Measurements from ENCODE around the gene PKMYT1. TPM values are rescaled to one million over a fixed set of nuclear protein-coding genes. Genes with fewer than 3 reads are reported as not detected.

Gene PKMYT1
- total RNA-seq, 5 donors from 2014 or later (not counting 1 experiment from before 2014, with no cell fraction given), result 1.3 to 3.1 (median 1.7) TPM

DNA sequence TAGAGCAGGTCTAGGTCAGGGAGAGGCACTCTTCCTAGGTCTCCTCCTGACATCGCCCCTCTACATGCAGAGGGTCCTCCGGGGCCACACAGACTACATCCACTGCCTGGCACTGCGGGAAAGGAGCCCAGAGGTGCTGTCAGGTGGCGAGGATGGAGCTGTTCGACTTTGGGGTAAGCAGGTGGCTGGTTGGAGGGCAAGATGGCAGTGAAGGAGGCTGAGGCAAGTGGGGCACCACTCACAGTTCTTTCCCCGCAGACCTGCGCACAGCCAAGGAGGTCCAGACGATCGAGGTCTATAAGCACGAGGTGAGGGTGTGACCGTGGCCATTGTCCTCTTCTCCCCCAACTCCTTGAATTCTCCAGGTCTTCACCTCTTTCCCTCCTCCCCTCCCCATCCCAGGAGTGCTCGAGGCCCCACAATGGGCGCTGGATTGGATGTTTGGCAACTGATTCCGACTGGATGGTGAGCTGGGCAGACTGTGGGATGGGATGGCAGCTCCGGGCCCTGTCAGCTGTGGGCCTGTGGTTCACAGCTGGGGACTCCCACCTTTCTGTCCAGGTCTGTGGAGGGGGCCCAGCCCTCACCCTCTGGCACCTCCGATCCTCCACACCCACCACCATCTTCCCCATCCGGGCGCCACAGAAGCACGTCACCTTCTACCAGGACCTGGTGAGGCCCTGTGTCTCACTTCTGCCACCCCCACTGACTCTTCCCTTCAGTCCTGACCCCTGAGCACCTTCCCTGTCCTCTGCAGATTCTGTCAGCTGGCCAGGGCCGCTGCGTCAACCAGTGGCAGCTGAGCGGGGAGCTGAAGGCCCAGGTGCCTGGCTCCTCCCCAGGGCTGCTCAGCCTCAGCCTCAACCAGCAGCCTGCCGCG lies 46.6 kb upstream of the PKMYT1 start:
- Mint-ChIP-seq H3K27me3 (peaks cover 12 to 18% of the 10 kb centered on the region in 2 donors), H3K4me1 (peaks cover 43 to 51% (median 50%) of the 10 kb centered on the region in 3 donors), H3K36me3 (peaks cover 12% of the 10 kb centered on the region), H3K27ac (no peak overlapping the region), H3K9me3 (no peaks in the 10 kb centered on the region), H3K4me3 (peak overlapping the region in 1 of 3 donors; percentile 24)
- WGBS (ENCODE audit: insufficient coverage), result 93% methylated on average over 15 of the region's 24 CpGs
- ChIA-PET POLR2A (interaction anchor here in 1 of 2 donors (0.6 to 0.7 kb wide), 2 partner anchors 16 to 46 kb away, joined by 3 to 6 read pairs; no protein-coding TSS in a partner anchor), CTCF (interaction anchor here (0.6 to 1.8 kb wide), 5 partner anchors 19 to 1583 kb away, joined by 3 to 29 read pairs (median 4); no protein-coding TSS in a partner anchor)
- H3K4me3 ChIP-seq (ENCODE audit: control insufficient read depth in 1 of 2, extremely low read depth in 1 of 2, low read length in 1 of 2), result no peak overlapping the region
- H3K36me3 ChIP-seq (ENCODE audit: control insufficient read depth in 2 of 2, extremely low read depth in 1 of 2, insufficient read depth in 1 of 2, low read length in 1 of 2), result peaks cover 15 to 26% of the 10 kb centered on the region in 2 donors
- no peaks in the 10 kb centered on the region for H3K9me3 ChIP-seq
- no peak for DNase-seq
- ATAC-seq (replicated peaks in 1 of 4), result no peak
- H3K27me3 ChIP-seq (replicated peaks in 1 of 2; ENCODE audit: control insufficient read depth in 2 of 2, extremely low read depth in 1 of 2, insufficient read depth in 2 of 2, low read length in 1 of 2), result peaks cover 3 to 33% of the 10 kb centered on the region in 2 experiments
- no peak overlapping the region for H3K27ac ChIP-seq (ENCODE audit: low read length)
- H3K4me1 ChIP-seq (ENCODE audit: control insufficient read depth in 1 of 2, extremely low read depth in 1 of 2, insufficient read depth in 2 of 2, low read length in 2 of 2), result peaks cover 8 to 64% of the 10 kb centered on the region in 2 experiments

- CTCF ChIA-PET, result no interaction called here
- Histone ChIP-seq H3K9me3 (no peaks in the 10 kb centered on the region), H3K27me3 (replicated peaks in 1 of 2; ENCODE audit: control insufficient read depth in 2 of 2, extremely low read depth in 1 of 2, insufficient read depth in 2 of 2, low read length in 1 of 2) (peaks cover 3 to 25% of the 10 kb centered on the region in 2 experiments), H3K4me1 (ENCODE audit: control insufficient read depth in 1 of 2, extremely low read depth in 1 of 2, insufficient read depth in 2 of 2, low read length in 2 of 2) (peaks cover 17 to 73% of the 10 kb centered on the region in 2 experiments), H3K36me3 (ENCODE audit: control insufficient read depth in 2 of 2, extremely low read depth in 1 of 2, insufficient read depth in 1 of 2, low read length in 1 of 2) (peaks cover 15 to 26% of the 10 kb centered on the region in 2 donors), H3K27ac (ENCODE audit: low read length) (no peak overlapping the region), H3K4me3 (ENCODE audit: control insufficient read depth in 1 of 2, extremely low read depth in 1 of 2, low read length in 1 of 2) (no peak overlapping the region)
- WGBS (ENCODE audit: insufficient coverage), result 96% methylated on average over 6 of the region's 8 CpGs
- H3K9me3 Mint-ChIP-seq, result no peaks in the 10 kb centered on the region
- H3K4me1 Mint-ChIP-seq, result peaks cover 49 to 59% (median 56%) of the 10 kb centered on the region in 3 donors
- H3K4me3 Mint-ChIP-seq, result peak overlapping the region in 1 of 3 donors; percentile 24
- DNase-seq (no peak), ATAC-seq (replicated peaks in 1 of 4) (no peak)
- H3K36me3 Mint-ChIP-seq, result peaks cover 12% of the 10 kb centered on the region
- no peak overlapping the region for H3K27ac Mint-ChIP-seq
- H3K27me3 Mint-ChIP-seq, result peaks cover 12 to 15% of the 10 kb centered on the region in 2 donors
- POLR2A ChIA-PET, result no interaction called here
These were observed 45.7 kb upstream of the PKMYT1 start for GRCh38 chr16:3026003-3026378.

DNA sequence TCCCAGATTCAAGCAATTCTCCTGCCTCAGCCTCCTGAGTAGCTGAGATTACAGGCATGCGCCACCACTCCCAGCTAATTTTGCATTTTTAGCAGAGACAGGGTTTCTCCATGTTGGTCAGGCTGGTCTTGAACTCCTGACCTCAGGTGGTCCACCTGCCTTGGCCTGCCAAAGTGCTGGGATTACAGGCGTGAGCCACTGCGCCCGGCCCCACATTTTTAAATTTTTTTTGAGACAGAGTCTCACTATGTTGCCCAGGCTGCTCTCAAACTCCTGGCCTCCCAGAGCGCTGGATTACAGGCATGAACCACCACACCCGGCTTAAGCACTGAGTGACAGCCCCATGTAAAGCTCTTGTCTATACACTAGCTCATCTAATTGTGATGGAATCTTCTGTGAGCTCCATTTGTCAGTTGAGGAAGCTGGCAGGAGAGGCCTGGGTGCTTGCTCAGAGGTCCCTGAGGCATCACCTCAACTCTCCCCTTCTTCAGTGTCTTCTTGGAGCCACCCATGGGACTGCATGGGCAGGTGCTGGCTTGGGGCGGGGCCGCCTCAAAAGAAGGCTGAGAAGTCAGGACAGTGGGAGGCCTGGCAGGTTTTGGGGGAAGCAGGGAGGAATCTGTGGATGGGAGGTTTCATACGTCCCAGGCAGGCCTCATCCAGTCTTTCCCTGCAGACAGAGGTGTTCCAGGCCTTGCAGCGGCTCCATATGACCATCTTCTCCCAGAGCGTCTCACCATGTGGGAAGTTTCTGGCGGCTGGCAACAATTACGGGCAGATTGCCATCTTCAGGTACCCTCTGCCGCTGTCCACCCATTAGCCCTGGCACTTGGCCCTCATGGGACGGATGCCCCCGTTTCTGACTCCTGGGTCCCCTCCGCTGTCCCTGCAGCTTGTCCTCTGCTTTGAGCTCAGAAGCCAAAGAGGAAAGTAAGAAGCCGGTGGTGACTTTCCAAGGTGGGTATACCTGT lies 45.1 kb upstream of the PKMYT1 start:
- Mint-ChIP-seq H3K9me3 (no peaks in the 10 kb centered on the region), H3K27me3 (peaks cover 11 to 12% of the 10 kb centered on the region in 2 donors), H3K4me1 (peaks cover 53 to 59% (median 56%) of the 10 kb centered on the region in 3 donors), H3K27ac (no peak overlapping the region), H3K4me3 (no peak overlapping the region), H3K36me3 (peaks cover 12% of the 10 kb centered on the region)
- DNase-seq (no peak), ATAC-seq (replicated peaks in 1 of 4) (no peak)
- Histone ChIP-seq H3K9me3 (no peaks in the 10 kb centered on the region), H3K27me3 (replicated peaks in 1 of 2; ENCODE audit: control insufficient read depth in 2 of 2, extremely low read depth in 1 of 2, insufficient read depth in 2 of 2, low read length in 1 of 2) (peaks cover 3 to 19% of the 10 kb centered on the region in 2 experiments), H3K4me1 (ENCODE audit: control insufficient read depth in 1 of 2, extremely low read depth in 1 of 2, insufficient read depth in 2 of 2, low read length in 2 of 2) (peaks cover 22 to 78% of the 10 kb centered on the region in 2 experiments), H3K36me3 (ENCODE audit: control insufficient read depth in 2 of 2, extremely low read depth in 1 of 2, insufficient read depth in 1 of 2, low read length in 1 of 2) (peaks cover 15 to 26% of the 10 kb centered on the region in 2 donors), H3K4me3 (ENCODE audit: control insufficient read depth in 1 of 2, extremely low read depth in 1 of 2, low read length in 1 of 2) (no peak overlapping the region), H3K27ac (ENCODE audit: low read length) (no peak overlapping the region)
- POLR2A ChIA-PET, result interaction anchor here in 1 of 2 donors (0.6 kb wide), 1 partner anchor 1903 kb away, joined by 8 read pairs; no protein-coding TSS in a partner anchor
- WGBS (ENCODE audit: insufficient coverage), result 98% methylated on average over 14 of the region's 18 CpGs
- CTCF ChIA-PET, result interaction anchor here (0.6 to 0.7 kb wide), 3 partner anchors 36 to 159 kb away, joined by 6 to 7 read pairs (median 7); no protein-coding TSS in a partner anchor

- peak within 1 kb of the TSS; percentile 96 to 99 for H3K27ac Mint-ChIP-seq
- H3K4me1 Mint-ChIP-seq, result peaks cover 46 to 55% (median 48%) of the 10 kb centered on the region in 3 donors
- peaks cover 2 to 3% of the 10 kb centered on the region in 2 donors for H3K27me3 Mint-ChIP-seq
- CTCF ChIA-PET, result interaction anchor here in 1 of 2 donors (0.5 to 1.0 kb wide), 4 partner anchors 20 to 148 kb away, joined by 3 to 7 read pairs (median 4); no protein-coding TSS in a partner anchor
- peaks cover 21 to 76% of the 10 kb centered on the region in 2 experiments for H3K4me1 ChIP-seq (ENCODE audit: control insufficient read depth in 1 of 2, extremely low read depth in 1 of 2, insufficient read depth in 2 of 2, low read length in 2 of 2)
- peak within 1 kb of the TSS; percentile 85 for H3K27ac ChIP-seq (ENCODE audit: low read length)
- ATAC-seq (replicated peaks in 1 of 4) (peak; percentile 78 to 83 (median 82)), DNase-seq (peak; percentile 90 to 98 (median 96))
- H3K4me3 ChIP-seq (ENCODE audit: control insufficient read depth in 1 of 2, extremely low read depth in 1 of 2, low read length in 1 of 2), result peak within 1 kb of the TSS; percentile 72 to 76
- H3K36me3 ChIP-seq (ENCODE audit: control insufficient read depth in 2 of 2, extremely low read depth in 1 of 2, insufficient read depth in 1 of 2, low read length in 1 of 2), result peaks cover 15 to 26% of the 10 kb centered on the region in 2 donors
- peaks cover 12% of the 10 kb centered on the region for H3K36me3 Mint-ChIP-seq
- 2% methylated on average over 56 of the region's 69 CpGs for WGBS (ENCODE audit: insufficient coverage)
- peaks cover 0 to 5% of the 10 kb centered on the region in 2 experiments for H3K27me3 ChIP-seq (replicated peaks in 1 of 2; ENCODE audit: control insufficient read depth in 2 of 2, extremely low read depth in 1 of 2, insufficient read depth in 2 of 2, low read length in 1 of 2)
- H3K9me3 ChIP-seq, result no peaks in the 10 kb centered on the region
- POLR2A ChIA-PET, result interaction anchor here in 1 of 2 donors (0.5 to 0.6 kb wide), 2 partner anchors 220 to 1039 kb away, joined by 3 read pairs; no protein-coding TSS in a partner anchor
- no peaks in the 10 kb centered on the region for H3K9me3 Mint-ChIP-seq
- peak within 1 kb of the TSS; percentile 80 to 91 (median 90) for H3K4me3 Mint-ChIP-seq
These were observed 43.6 kb upstream of the PKMYT1 start, which contains the start of the genes HCFC1R1 and THOC6 for GRCh38 chr16:3023669-3024478. Gene HCFC1R1 (minus strand): TSS chr16:3023942. CDS start chr16:3023941, 1 bp downstream. Gene THOC6 (plus strand): TSS chr16:3024035. CDS start chr16:3024327, 292 bp downstream.

- CTCF ChIA-PET, result interaction anchor here in 1 of 2 donors (1.0 to 1.2 kb wide), 2 partner anchors 8 to 73 kb away, joined by 3 to 4 read pairs; no protein-coding TSS in a partner anchor
These were observed 43.1 kb upstream of the PKMYT1 start for GRCh38 chr16:3023415-3023668.

More at GRCh38 chr16:3023415-3023668, 43.1 kb upstream of the PKMYT1 start:
- Mint-ChIP-seq H3K4me3 (peak overlapping the region; percentile 80 to 91 (median 90)), H3K4me1 (peaks cover 44 to 56% (median 47%) of the 10 kb centered on the region in 3 donors), H3K27ac (peak overlapping the region; percentile 89 to 99), H3K27me3 (peaks cover 0 to 2% of the 10 kb centered on the region in 2 donors), H3K36me3 (peaks cover 12% of the 10 kb centered on the region), H3K9me3 (no peaks in the 10 kb centered on the region)
- Histone ChIP-seq H3K27ac (ENCODE audit: low read length) (peak overlapping the region; percentile 85), H3K4me1 (ENCODE audit: control insufficient read depth in 1 of 2, extremely low read depth in 1 of 2, insufficient read depth in 2 of 2, low read length in 2 of 2) (peaks cover 21 to 76% of the 10 kb centered on the region in 2 experiments), H3K36me3 (ENCODE audit: control insufficient read depth in 2 of 2, extremely low read depth in 1 of 2, insufficient read depth in 1 of 2, low read length in 1 of 2) (peaks cover 15 to 26% of the 10 kb centered on the region in 2 donors), H3K27me3 (replicated peaks in 1 of 2; ENCODE audit: control insufficient read depth in 2 of 2, extremely low read depth in 1 of 2, insufficient read depth in 2 of 2, low read length in 1 of 2) (peaks cover 0 to 5% of the 10 kb centered on the region in 2 experiments), H3K4me3 (ENCODE audit: control insufficient read depth in 1 of 2, extremely low read depth in 1 of 2, low read length in 1 of 2) (peak overlapping the region; percentile 72 to 76), H3K9me3 (no peaks in the 10 kb centered on the region)
- peak in 4 of 35 experiments; percentile 20 to 44 (median 34) for DNase-seq
- 54% methylated on average over 5 of the region's 6 CpGs for WGBS (ENCODE audit: insufficient coverage)
- POLR2A ChIA-PET, result interaction anchor here in 1 of 2 donors (0.5 kb wide), 1 partner anchor 1040 kb away, joined by 3 read pairs; no protein-coding TSS in a partner anchor
- ATAC-seq (replicated peaks in 1 of 4), result peak in 1 of 4 experiments; percentile 0

All from T-cell (primary cell).